Heart right ventricle (tissue), 16 donors: Measurements from ENCODE around the gene PDZD2. TPM values are rescaled to one million over a fixed set of nuclear protein-coding genes. Genes with fewer than 3 reads are reported as not detected.

Experiments
- ATAC-seq, 8 donors: fragments of 200-7000 bp; cut with Tn5 transposase; one replicate each; pipeline ENCODE4 v1.9.1; 2020; ENCODE audit warnings: mild to moderate bottlenecking in 8 of 8, moderate library complexity in 8 of 8, moderate number of reproducible peaks in 1 of 8
- DNase-seq, 2 donors: peaks; one replicate each; pipeline ENCODE4 v3.0.0-alpha.2; 2020
- H3K27ac ChIP-seq, 10 donors: fragments of 200-600 bp; sonication (generic) in 2 of 10; one replicate each; pipeline versions ENCODE4 v1.5.0 to v1.8.0; 2020 to 2022; ENCODE audit warnings: mild to moderate bottlenecking in 3 of 10
- H3K27me3 ChIP-seq, 7 donors: fragments of 200-600 bp; one replicate each; pipeline ENCODE4 v1.8.0; 2021 to 2022; ENCODE audit warnings: mild to moderate bottlenecking in 2 of 7
- H3K36me3 ChIP-seq, 9 donors: fragments of 200-600 bp; sonication (generic) in 1 of 9; one replicate each; pipeline versions ENCODE4 v1.5.0 to v1.8.0; 2020 to 2022; ENCODE audit warnings: mild to moderate bottlenecking in 2 of 9
- H3K4me1 ChIP-seq, 9 donors: fragments of 200-600 bp; sonication (generic) in 1 of 9; one replicate each; pipeline versions ENCODE4 v1.5.0 to v1.8.0; 2020 to 2022; ENCODE audit warnings: mild to moderate bottlenecking in 4 of 9
- H3K4me3 ChIP-seq, 10 donors: fragments of 200-600 bp; sonication (generic) in 2 of 10; one replicate each; pipeline versions ENCODE4 v1.5.0 to v1.8.0; 2020 to 2022; ENCODE audit warnings: mild to moderate bottlenecking in 7 of 10, moderate library complexity in 2 of 10
- H3K9me3 ChIP-seq, 11 donors: fragments of 200-600 bp in 10 of 11; sonication (generic) in 2 of 11; one replicate each; pipeline versions ENCODE4 v1.5.0 to v1.8.0; 2013 to 2022; ENCODE audit warnings: mild to moderate bottlenecking in 2 of 11, control low read depth in 1 of 11, moderate library complexity in 1 of 11
- CTCF ChIP-seq, 9 donors: fragments of 200-600 bp; sonication (generic) in 2 of 9; IDR thresholded peaks; one replicate each; pipeline versions ENCODE4 v1.5.0 to v1.8.0; 2021 to 2022; ENCODE audit warnings: antibody characterized with exemption in 9 of 9, mild to moderate bottlenecking in 5 of 9, moderate library complexity in 1 of 9
- WGBS, 2 donors: extraction: QIAGEN DNeasy Blood & Tissue Kit; methylation state at CpG; one replicate each; pipeline ENCODE4 v1.1.7; 2013; ENCODE audit warnings: inconsistent platforms in 1 of 2; 5-methylcytosine and 5-hydroxymethylcytosine counted together
- intact Hi-C, 10 donors: fragments of 100-400 bp; cut with DNase I; formaldehyde crosslinking; loops; one replicate each; pipeline versions ENCODE4 v1.11.1 to v1.14.2; 2022
- polyA plus RNA-seq, 2 donors: library from polyadenylated mRNA; stranded (reverse); fragments of 200-250 nt; gene quantifications; one replicate each; pipeline ENCODE4 v1.2.3, GENCODE V29; 2013
- total RNA-seq, 10 donors: library from RNA; stranded (reverse); fragmentation: NEBNext Ultra II Directional in 3 of 10; extraction: Animal tissue kit (Norgen Biotek cat#: 25700) in 3 of 10; gene quantifications; one replicate each; pipeline versions ENCODE4 v1.2.1 to v1.2.4, GENCODE V29; 2021 to 2023
- donor health status: Arrhythmogenic right ventricular cardiomyopathy.
- donor health status: ischemic (EF 13 %, LVEDD 7.1; RV severe dilation, severe dysfunction).
- donor health status: healthy with polysubstance abuse.
- donor health status: DM: no; HTN: yes; CAD: no.
- donor health status: DM: no; HTN: no; CAD: no.
- donor health status: ischemic (EF 25% LVEDD 6.9; RV normal size, moderate dysfunction).
- donor health status: ischemic (EF 25% LVEDD 5.7; RV mildly dilated, moderate dysfunction).
- donor health status: healthy.
- donor health status: DM: yes; HTN: yes; CAD: no.
- donor health status: Ischemic cardiomyopathy.
- donor health status: ischemic (EF 35%, LVEDD 5.7; RV mildly dilated, moderate dysfunction).
- donor health status: nonischemic (EF 11% LVEDD 7.7; RV severe dilation, severe dysfunction).
- donor health status: DM: yes; HTN: yes; CAD: no.
- donor health status: PGD.
- donor health status: ischemic (EF 29% LVEDD 5.4; RV normal size, mild dysfunction).
- donor health status: nonischemic (EF 23%, LVEDD 6.1; RV moderate dilation, normal function).

The PDZD2 gene
- total and polyA plus RNA-seq, 12 donors: 9.0 to 117 (median 82.5) TPM

- 73 to 81% methylated on average over 2 of the region's 2 CpGs for WGBS, 2 donors
- Histone ChIP-seq H3K4me3 (no peak overlapping the region), H3K27ac (no peak overlapping the region), H3K36me3 (peaks cover 0 to 7% (median 0%) of the 10 kb centered on the region in 9 donors), H3K9me3 (no peaks in the 10 kb centered on the region), H3K4me1 (peaks cover 5 to 49% (median 18%) of the 10 kb centered on the region in 9 donors), H3K27me3 (no peaks in the 10 kb centered on the region)
- intact Hi-C loops: no loop called here
- TF ChIP-seq CTCF (IDR thresholded peaks at IDR 0.05): no peak
- DNase-seq (no peak), ATAC-seq (no peak)
Observed at GRCh38 chr5:31982621-31983020, 343.7 kb downstream of the PDZD2 start.

GRCh38 chr5:31983851-31984250, 344.9 kb downstream of the PDZD2 start:
- H3K27ac ChIP-seq: peak overlapping the region in 1 of 10 donors; percentile 30
- H3K4me3 ChIP-seq: no peak overlapping the region
- peaks cover 0 to 8% (median 0%) of the 10 kb centered on the region in 9 donors for H3K36me3 ChIP-seq
- H3K4me1 ChIP-seq: peaks cover 5 to 49% (median 18%) of the 10 kb centered on the region in 9 donors
- DNase-seq (no peak), ATAC-seq (peak in 2 of 8 donors; percentile 46 to 49)
- no peaks in the 10 kb centered on the region for H3K27me3 ChIP-seq
- whole genome bisulfite sequencing, 2 donors: 6 to 11% methylated on average over 4 of the region's 4 CpGs
- no peaks in the 10 kb centered on the region for H3K9me3 ChIP-seq
- no peak for TF ChIP-seq CTCF (IDR thresholded peaks at IDR 0.05)
- intact Hi-C loops: no loop called here

GRCh38 chr5:31984691-31985090, 345.8 kb downstream of the PDZD2 start:
- Histone ChIP-seq H3K4me3 (no peak overlapping the region), H3K9me3 (no peaks in the 10 kb centered on the region), H3K27ac (no peak overlapping the region), H3K27me3 (no peaks in the 10 kb centered on the region), H3K36me3 (peaks cover 0 to 8% (median 0%) of the 10 kb centered on the region in 9 donors), H3K4me1 (peaks cover 5 to 54% (median 23%) of the 10 kb centered on the region in 9 donors)
- 0% methylated on average over 1 of the region's 1 CpG for whole genome bisulfite sequencing, 2 donors
- no peak for TF ChIP-seq CTCF (IDR thresholded peaks at IDR 0.05)
- ATAC-seq (no peak), DNase-seq (no peak)
- intact Hi-C loops: no loop called here

DNA sequence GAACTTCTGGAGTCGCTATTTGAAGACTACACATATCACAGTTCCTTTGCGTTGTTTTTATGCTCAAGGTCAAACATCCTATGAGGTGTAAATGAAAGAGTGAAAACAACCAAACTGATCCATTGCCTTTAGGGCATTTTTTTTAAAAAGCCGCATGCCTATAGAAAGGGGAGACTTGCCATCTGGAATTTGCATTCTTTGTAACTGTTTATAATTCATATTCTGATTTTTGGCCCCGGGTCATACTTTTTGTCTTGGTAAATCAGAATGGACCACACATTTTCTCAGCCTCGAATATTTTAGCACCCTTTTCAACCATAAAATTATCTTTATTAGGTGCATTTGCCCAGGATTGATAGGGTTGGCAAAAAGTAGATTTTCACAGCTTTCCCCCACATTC, 347.2 kb downstream of the PDZD2 start:
- intact Hi-C loops: no loop called here

More for the DNA sequence above, 347.2 kb downstream of the PDZD2 start:
- no peak overlapping the region for H3K4me3 ChIP-seq
- H3K27me3 ChIP-seq: no peaks in the 10 kb centered on the region
- H3K4me1 ChIP-seq: peaks cover 9 to 66% (median 32%) of the 10 kb centered on the region in 9 donors
- no peak for TF ChIP-seq CTCF (IDR thresholded peaks at IDR 0.05)
- H3K9me3 ChIP-seq: no peaks in the 10 kb centered on the region
- 85 to 87% methylated on average over 5 of the region's 5 CpGs for WGBS, 2 donors
- DNase-seq (no peak), ATAC-seq (no peak)
- H3K27ac ChIP-seq: no peak overlapping the region
- H3K36me3 ChIP-seq: peaks cover 0 to 8% (median 0%) of the 10 kb centered on the region in 9 donors
